ENCODE measurements around the gene MED25.

GRCh38 chr19:49770529-49770928 lies 47.6 kb upstream of the MED25 start:
- TF ChIP-seq POLR2A (IDR thresholded peaks at IDR 0.05) (no peak), CTCF (IDR thresholded peaks at IDR 0.05) (no peak), EP300 (IDR thresholded peaks at IDR 0.05) (no peak)
